ENCODE data around the gene SLC15A4. TPM values are rescaled to one million over a fixed set of nuclear protein-coding genes. Genes with fewer than 3 reads are reported as not detected.
"Not testable (repeated sequence)": the region's sequence is repeated elsewhere in the genome, so short reads cannot be mapped to it uniquely, and the experiment has no call there.

SLC15A4 gene
- total RNA-seq, 1 experiment from 2014 or later: 51.6 TPM

DNA sequence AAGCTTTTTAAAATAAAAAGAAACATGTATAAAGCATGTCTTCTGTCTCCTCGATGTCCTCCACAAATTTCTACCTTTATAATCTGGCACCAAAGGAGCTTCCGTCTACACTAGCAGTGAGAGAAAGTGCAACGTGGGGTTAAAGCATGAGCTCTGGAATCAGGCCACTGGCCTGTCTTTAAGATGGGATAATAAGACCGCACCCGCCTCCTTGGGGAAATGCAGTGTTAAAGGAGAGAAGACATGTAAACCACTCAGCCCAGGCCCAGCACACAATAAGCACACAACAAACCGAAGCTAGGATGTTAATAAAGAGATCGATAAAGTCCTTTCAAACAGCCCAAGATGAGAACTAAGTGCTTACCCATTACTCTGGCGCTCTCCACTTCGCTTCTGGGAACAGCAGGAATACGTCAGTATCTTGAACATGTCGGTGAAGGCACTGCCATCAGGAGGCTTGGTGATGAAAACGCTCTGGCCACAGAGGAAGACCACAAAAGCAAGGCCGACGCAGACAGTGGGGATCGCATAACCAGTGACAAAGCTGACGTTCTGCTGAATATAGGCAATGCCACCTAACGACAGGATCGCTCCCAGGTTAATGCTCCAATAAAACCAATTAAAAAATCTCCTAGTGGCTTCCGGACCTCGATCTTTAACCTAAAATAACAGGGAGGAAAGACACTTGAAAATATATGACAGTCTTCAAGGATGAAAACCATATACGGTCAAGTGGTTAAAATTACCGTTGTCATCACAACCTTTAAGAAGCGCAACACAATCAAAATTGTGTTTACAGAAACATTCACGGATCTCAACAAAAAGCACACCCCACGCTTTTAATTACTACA is 9.1 kb downstream of the SLC15A4 start:
- Histone ChIP-seq H3K36me3 (peaks cover 38% of the 10 kb centered on the region), H3K9me3 (replicated peaks) (no peaks in the 10 kb centered on the region), H3K27me3 (replicated peaks) (no peaks in the 10 kb centered on the region), H3K27ac (peak overlapping the region; percentile 69), H3K4me3 (no peak overlapping the region), H3K4me1 (replicated peaks) (peaks cover 72% of the 10 kb centered on the region)
- no peak for DNase-seq (ENCODE audit: low read depth in 1 of 2, low spot score in 2 of 2)

- Histone ChIP-seq H3K36me3 (peaks cover 43% of the 10 kb centered on the region), H3K9me3 (replicated peaks) (no peaks in the 10 kb centered on the region), H3K4me1 (replicated peaks) (peaks cover 70% of the 10 kb centered on the region), H3K27me3 (replicated peaks) (no peaks in the 10 kb centered on the region), H3K27ac (peak overlapping the region; percentile 69), H3K4me3 (no peak overlapping the region)
- DNase-seq (ENCODE audit: low read depth in 1 of 2, low spot score in 2 of 2): no peak
These were observed 9.9 kb downstream of the SLC15A4 start for GRCh38 chr12:128813883-128814282.

DNA sequence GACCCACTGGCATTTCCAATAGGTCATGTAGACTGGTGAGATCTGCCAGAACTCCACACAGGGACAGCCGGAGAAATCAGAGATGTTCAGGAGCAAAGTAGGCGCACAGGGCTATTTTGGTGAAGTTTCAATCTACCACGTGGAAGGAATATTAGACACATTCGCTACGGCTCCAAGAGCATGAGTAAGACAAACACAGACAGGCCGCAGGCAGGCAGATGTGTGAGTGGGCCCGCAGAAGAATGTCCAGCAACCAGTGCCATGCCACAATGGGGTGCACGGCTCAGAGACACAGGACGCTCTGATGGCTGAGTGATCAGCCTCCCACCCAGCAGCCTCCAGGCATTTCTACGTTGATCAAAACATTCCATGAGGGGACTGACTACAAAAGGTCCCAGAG is 10.4 kb downstream of the SLC15A4 start:
- Histone ChIP-seq H3K27me3 (replicated peaks) (no peaks in the 10 kb centered on the region), H3K36me3 (peaks cover 48% of the 10 kb centered on the region), H3K4me3 (no peak overlapping the region), H3K9me3 (replicated peaks) (no peaks in the 10 kb centered on the region), H3K27ac (peak overlapping the region; percentile 69), H3K4me1 (replicated peaks) (peaks cover 66% of the 10 kb centered on the region)
- DNase-seq (ENCODE audit: low read depth in 1 of 2, low spot score in 2 of 2): peak; percentile 65 to 80

DNA sequence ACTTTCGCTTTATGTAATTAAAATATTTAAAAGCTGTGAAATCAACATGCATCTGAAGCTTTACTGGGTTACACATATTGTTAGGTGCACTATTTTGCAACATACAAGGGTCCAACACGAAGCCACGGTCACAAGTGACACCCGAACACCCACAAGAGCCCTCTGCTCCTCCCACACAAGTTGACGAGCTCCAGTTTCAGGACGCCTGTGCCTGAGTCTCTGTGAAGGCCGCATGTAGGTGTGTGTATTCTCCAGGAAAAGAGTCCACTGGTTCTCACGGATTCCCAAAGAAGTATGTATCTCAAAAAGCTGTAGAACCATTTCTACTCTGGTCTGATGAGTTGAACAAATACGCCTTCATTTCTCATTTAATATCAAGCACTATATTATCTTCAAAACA is 12.0 kb downstream of the SLC15A4 start:
- H3K27me3 ChIP-seq (replicated peaks): no peaks in the 10 kb centered on the region
- H3K9me3 ChIP-seq (replicated peaks): no peaks in the 10 kb centered on the region
- peaks cover 51% of the 10 kb centered on the region for H3K4me1 ChIP-seq (replicated peaks)
- H3K27ac ChIP-seq: peak overlapping the region; percentile 37; the same call in 1 of the 2 replicates
- peaks cover 60% of the 10 kb centered on the region for H3K36me3 ChIP-seq
- H3K4me3 ChIP-seq: no peak overlapping the region
- DNase-seq (ENCODE audit: low read depth in 1 of 2, low spot score in 2 of 2): no peak

DNA sequence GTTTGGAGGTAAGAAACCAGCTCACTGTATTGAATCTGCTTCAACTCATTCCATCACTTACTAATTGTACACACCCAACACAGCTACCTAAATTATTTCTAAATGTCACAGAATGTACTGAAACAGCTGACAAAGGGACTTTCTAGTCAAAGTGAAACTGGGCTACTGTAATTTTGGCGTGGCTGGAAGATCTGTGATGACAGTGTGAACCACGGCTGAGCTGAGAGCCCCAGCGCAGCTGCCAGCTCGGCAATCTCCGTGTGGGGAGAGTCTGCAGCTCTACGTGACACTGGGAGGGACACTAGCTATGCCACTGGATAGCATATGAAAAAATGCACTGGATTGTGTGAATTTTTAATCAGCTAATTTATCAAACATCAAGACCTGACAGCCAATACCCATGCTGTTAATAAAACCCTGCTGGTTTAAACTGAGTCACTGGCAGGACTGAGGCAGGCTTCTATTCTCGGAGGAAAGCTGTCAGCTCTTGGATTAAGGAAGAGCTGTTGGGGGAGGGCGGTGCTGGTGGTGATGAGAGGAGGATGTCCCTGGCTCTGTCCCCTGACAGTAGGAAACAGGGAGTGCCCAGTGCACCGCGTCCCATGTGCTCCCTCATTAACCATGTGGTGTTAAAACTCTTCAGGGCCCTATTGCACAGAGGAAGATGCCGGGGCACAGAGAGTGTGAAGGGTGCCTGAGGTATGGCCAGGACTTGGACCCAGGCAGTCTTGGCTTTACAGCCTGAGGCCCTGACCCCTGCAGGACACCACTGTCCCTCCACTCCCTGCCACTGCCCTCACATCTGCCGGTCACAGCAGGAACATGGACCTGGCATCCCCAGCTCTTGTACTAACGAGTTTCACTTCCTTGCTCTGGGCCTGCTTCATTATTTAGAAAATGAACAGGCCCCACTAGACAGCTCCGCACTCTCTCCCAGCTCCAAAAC is 13.3 kb downstream of the SLC15A4 start:
- H3K27ac ChIP-seq: peak overlapping the region; percentile 11; the same call in 1 of the 2 replicates
- no peak for DNase-seq (ENCODE audit: low read depth in 1 of 2, low spot score in 2 of 2)
- no peak overlapping the region for H3K4me3 ChIP-seq
- no peaks in the 10 kb centered on the region for H3K27me3 ChIP-seq (replicated peaks)
- H3K36me3 ChIP-seq: peaks cover 66% of the 10 kb centered on the region
- H3K4me1 ChIP-seq (replicated peaks): peaks cover 51% of the 10 kb centered on the region
- H3K9me3 ChIP-seq (replicated peaks): no peaks in the 10 kb centered on the region

- Histone ChIP-seq H3K36me3 (peaks cover 66% of the 10 kb centered on the region), H3K27me3 (replicated peaks) (no peaks in the 10 kb centered on the region), H3K4me1 (replicated peaks) (peaks cover 37% of the 10 kb centered on the region), H3K9me3 (replicated peaks) (no peaks in the 10 kb centered on the region), H3K4me3 (no peak overlapping the region), H3K27ac (no peak overlapping the region)
- DNase-seq (ENCODE audit: low read depth in 1 of 2, low spot score in 2 of 2): no peak
These were observed 15.1 kb downstream of the SLC15A4 start for GRCh38 chr12:128808651-128809050.

DNA sequence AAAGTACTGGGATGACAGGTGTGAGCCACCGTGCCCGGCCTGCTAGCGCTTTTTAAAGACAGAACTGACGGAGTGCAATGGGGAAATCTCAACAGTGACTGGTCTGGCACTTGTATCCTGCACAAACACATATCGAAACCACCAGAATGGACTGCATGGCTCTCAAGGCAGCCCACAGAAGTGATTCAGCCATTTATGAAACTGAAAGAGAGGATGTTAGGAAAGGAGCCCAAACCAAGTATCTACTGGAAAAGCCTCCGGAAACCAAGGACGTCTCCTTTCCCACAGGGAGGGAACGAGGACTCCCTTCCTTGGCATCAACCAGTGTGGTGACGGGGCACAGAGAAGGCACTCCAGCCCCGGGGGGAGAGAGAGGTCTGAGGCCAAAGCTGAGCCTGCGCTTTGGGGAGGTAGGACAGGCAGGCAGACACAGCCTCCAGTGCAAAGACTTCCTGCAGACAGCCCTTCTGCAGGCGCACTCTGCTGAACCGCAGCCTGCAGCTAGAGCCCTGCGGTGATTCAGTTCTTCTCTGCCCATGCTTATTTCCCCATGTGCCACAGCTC is 16.5 kb downstream of the SLC15A4 start:
- H3K4me1 ChIP-seq (replicated peaks): peaks cover 30% of the 10 kb centered on the region
- H3K27ac ChIP-seq: no peak overlapping the region
- H3K36me3 ChIP-seq: peaks cover 71% of the 10 kb centered on the region
- no peaks in the 10 kb centered on the region for H3K9me3 ChIP-seq (replicated peaks)
- no peaks in the 10 kb centered on the region for H3K27me3 ChIP-seq (replicated peaks)
- DNase-seq (ENCODE audit: low read depth in 1 of 2, low spot score in 2 of 2): no peak
- H3K4me3 ChIP-seq: no peak overlapping the region

- H3K4me3 ChIP-seq: no peak overlapping the region
- H3K27ac ChIP-seq: no peak overlapping the region
- peaks cover 28% of the 10 kb centered on the region for H3K4me1 ChIP-seq (replicated peaks)
- H3K9me3 ChIP-seq (replicated peaks): no peaks in the 10 kb centered on the region
- H3K36me3 ChIP-seq: peaks cover 71% of the 10 kb centered on the region
- no peaks in the 10 kb centered on the region for H3K27me3 ChIP-seq (replicated peaks)
- no peak for DNase-seq (ENCODE audit: low read depth in 1 of 2, low spot score in 2 of 2)
These were observed 17.2 kb downstream of the SLC15A4 start for GRCh38 chr12:128806573-128806972.

DNA sequence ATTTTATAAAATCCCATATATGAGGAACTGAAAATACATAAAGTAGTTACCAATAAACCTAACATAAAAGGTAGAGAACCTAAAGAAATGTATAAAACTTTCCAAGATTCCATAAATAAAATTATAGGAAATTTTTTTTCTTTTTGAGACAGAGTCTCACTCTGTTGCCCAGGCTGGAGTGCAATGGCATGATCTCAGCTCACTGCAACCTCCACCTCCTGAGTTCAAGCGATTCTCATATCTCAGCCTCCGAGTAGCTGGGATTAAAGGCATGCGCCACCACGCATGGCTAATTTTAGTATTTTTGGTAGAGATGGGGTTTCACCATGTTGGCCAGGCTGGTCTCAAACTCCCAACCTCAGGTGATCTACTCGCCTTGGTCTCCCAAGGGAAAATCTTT is 18.4 kb downstream of the SLC15A4 start:
- not testable (repeated sequence) for H3K27ac ChIP-seq; H3K27me3 ChIP-seq (replicated peaks); DNase-seq (ENCODE audit: low read depth in 1 of 2, low spot score in 2 of 2); H3K9me3 ChIP-seq (replicated peaks); H3K4me3 ChIP-seq
- peaks cover 18% of the 10 kb centered on the region for H3K4me1 ChIP-seq (replicated peaks)
- peaks cover 82% of the 10 kb centered on the region for H3K36me3 ChIP-seq

DNA sequence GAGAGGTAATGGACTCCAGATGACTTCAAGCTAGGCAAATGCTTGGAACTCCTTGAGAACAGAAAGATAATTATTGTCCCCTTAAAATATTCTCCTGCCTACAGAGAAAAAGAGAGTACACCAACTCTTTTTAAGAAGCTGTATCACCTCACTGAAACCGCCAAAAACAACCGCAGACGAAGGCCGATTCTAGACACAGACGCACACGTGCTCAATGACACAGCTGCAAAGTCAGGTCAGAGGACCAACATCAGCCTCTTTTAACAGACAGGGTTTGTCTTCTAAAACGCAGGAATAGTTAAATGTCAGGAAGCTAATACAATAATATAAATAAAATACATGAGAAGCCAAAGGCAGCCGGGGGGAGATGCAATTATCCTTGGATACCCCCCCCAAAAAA is 19.0 kb downstream of the SLC15A4 start:
- Histone ChIP-seq H3K9me3 (replicated peaks) (no peaks in the 10 kb centered on the region), H3K4me3 (no peak overlapping the region), H3K27ac (no peak overlapping the region), H3K27me3 (replicated peaks) (no peaks in the 10 kb centered on the region), H3K36me3 (peaks cover 89% of the 10 kb centered on the region), H3K4me1 (replicated peaks) (peaks cover 12% of the 10 kb centered on the region)
- no peak for DNase-seq (ENCODE audit: low read depth in 1 of 2, low spot score in 2 of 2)

DNA sequence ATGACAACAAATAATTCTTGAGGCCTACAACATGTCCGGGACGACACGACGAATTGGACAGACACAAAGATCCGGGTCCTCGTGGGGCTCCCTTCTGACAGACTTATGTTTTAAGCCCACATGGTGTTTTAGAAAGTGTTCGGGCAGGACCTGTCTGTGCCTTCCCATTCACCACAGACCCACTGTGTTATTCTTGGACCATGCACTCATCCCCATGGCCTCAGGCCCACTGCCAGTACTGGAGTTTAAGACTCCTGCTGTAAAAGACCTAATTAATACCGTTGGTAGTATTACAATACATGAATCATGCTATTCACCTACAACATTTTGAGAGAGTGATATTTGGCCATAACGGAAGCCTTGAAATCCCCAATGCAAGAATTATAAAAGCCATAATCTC is 20.0 kb downstream of the SLC15A4 start:
- Histone ChIP-seq H3K4me3 (no peak overlapping the region), H3K27ac (no peak overlapping the region), H3K9me3 (replicated peaks) (no peaks in the 10 kb centered on the region), H3K27me3 (replicated peaks) (no peaks in the 10 kb centered on the region), H3K4me1 (replicated peaks) (peaks cover 15% of the 10 kb centered on the region), H3K36me3 (peaks cover 89% of the 10 kb centered on the region)
- DNase-seq (ENCODE audit: low read depth in 1 of 2, low spot score in 2 of 2): no peak

GRCh38 chr12:128802756-128803155 is 21.0 kb downstream of the SLC15A4 start:
- Histone ChIP-seq H3K27me3 (replicated peaks) (no peaks in the 10 kb centered on the region), H3K27ac (no peak overlapping the region), H3K4me1 (replicated peaks) (peaks cover 25% of the 10 kb centered on the region), H3K9me3 (replicated peaks) (no peaks in the 10 kb centered on the region), H3K4me3 (no peak overlapping the region), H3K36me3 (peaks cover 89% of the 10 kb centered on the region)
- no peak for DNase-seq (ENCODE audit: low read depth in 1 of 2, low spot score in 2 of 2)

GRCh38 chr12:128801879-128802391 is 21.8 kb downstream of the SLC15A4 start:
- Histone ChIP-seq H3K9me3 (replicated peaks) (no peaks in the 10 kb centered on the region), H3K27ac (no peak overlapping the region), H3K36me3 (peaks cover 83% of the 10 kb centered on the region), H3K27me3 (replicated peaks) (no peaks in the 10 kb centered on the region), H3K4me1 (replicated peaks) (peaks cover 33% of the 10 kb centered on the region), H3K4me3 (no peak overlapping the region)
- DNase-seq (ENCODE audit: low read depth in 1 of 2, low spot score in 2 of 2): no peak

Measured in SJSA1 (cell line).